Caki2 (cell line): ENCODE data around the gene ZNF256. TPM values are rescaled to one million over a fixed set of nuclear protein-coding genes. Genes with fewer than 3 reads are reported as not detected.

Experiments used
- DNase-seq: peaks from one replicate; pipeline ENCODE4 v3.0.0-alpha.2; 2015; ENCODE audit warnings: low read depth
- in situ Hi-C: cut with HindIII; loops from 2 replicates; pipeline ENCODE4 v1.10.0; 2016; ENCODE audit warnings: low sequenced_read_pairs, low pct_unique_long_range_greater_than_20kb, mixed read lengths
- total RNA-seq: library from RNA; depleted of rRNA; stranded (reverse); fragments of >200 nt; shearing (Covaris generic); gene quantifications from 2 replicates; pipeline ENCODE4 v1.2.3, GENCODE V29; 2014; ENCODE audit warnings: low replicate concordance; rRNA removed

ZNF256 gene
- total RNA-seq, 1 experiment from 2014 or later, result 9.1 TPM

DNA sequence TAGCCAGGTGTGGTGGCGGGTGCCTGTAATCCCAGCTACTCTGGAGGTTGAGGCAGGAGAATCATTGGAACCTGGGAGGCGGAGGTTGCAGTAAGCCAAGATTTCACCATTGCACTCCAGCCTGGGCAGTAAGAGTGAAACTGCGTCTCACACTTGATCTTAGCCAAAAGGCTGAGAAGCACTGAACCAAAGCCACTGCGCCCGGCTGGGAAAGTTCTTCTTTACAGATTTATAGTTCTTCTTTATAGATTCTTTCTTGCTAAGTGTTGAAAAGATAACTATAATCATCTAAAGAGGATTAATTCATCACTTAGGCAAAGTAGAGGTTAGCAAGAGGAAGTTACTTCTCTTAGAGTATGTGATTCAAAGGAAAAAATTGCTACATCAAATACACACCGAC, 42.2 kb downstream of the ZNF256 start:
- in situ Hi-C loops, result no loop called here
- no peak for DNase-seq

DNA sequence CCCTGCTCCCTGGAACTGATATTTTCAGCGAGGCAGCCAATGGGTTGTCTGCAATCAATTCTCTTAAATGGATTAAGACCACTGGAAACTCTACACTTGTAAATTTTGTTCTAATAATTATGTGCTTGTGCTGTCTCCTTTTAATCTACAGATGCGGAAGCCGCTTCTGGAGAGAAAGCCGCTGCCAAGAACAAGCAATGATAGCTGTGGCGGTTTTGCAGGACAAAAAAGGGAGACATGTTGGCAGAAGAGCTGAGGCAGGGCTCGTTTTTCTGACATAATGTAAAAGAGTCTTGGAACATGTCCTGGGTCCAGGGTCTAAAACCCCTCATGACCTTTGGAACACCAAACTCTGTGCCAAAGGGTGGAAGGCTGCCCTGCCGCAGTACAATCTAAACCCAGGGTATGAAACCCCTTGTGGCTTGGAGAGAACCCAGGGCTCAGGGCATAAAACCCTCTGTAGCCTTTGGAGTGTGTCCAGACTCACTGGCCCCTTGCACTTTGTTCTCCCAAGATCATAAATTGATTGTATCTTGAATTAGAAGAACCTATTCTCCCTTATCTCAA, 43.8 kb downstream of the ZNF256 start:
- DNase-seq, result no peak
- in situ Hi-C loops, result no loop called here

DNA sequence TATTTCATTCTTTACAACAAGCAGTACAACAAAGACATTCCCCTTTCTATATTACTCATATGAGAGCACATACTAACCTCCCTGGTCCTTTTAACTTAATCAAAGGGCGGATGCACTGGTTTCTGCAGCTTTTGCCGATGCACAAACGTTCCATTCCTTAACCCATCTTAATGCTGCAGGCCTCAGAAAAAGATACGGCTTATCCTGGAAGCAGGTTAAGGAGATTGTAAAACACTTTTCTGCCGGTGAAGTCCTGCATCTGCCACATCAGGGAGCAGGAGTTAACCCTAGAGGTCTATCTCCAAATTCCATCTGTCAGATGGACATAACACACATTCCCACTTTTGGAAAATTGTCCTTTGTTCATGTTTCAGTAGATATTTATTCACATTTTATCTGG, 47.2 kb downstream of the ZNF256 start:
- DNase-seq, result no peak
- in situ Hi-C loops, result no loop called here

Other genes starting within 250 kb of the ZNF256 start
- not detected in 2 replicates for gene ZNF154, start 238.5 kb downstream of the ZNF256 start, total RNA-seq
- gene ZNF671, start 220.1 kb downstream of the ZNF256 start, total RNA-seq, result not detected in 2 replicates
- gene ZNF776, start 200.9 kb downstream of the ZNF256 start, total RNA-seq, result 4.0 and 19.4 TPM in 2 replicates
- gene ZNF586, start 178.0 kb downstream of the ZNF256 start, total RNA-seq, result 12.9 and 18.7 TPM in 2 replicates
- 2.5 and 8.1 TPM in 2 replicates for gene ZNF552, start 132.8 kb downstream of the ZNF256 start, total RNA-seq
- gene ZNF587B, start 117.4 kb downstream of the ZNF256 start, total RNA-seq, result 9.8 and 11.2 TPM in 2 replicates
- gene ZNF587, start 97.8 kb downstream of the ZNF256 start, total RNA-seq, result 29.5 and 30.6 TPM in 2 replicates
- gene ZNF814, start 58.7 kb downstream of the ZNF256 start, total RNA-seq, result 0.38 and 3.6 TPM in 2 replicates
- 7.5 and 13.2 TPM in 2 replicates for gene ZNF417, start 31.1 kb downstream of the ZNF256 start, total RNA-seq
- not detected in 2 replicates for gene ZNF418, start 12.3 kb downstream of the ZNF256 start, total RNA-seq
- gene C19orf18, start 26.8 kb upstream of the ZNF256 start, total RNA-seq, result not detected in 2 replicates
- 13.0 and 19.5 TPM in 2 replicates for gene ZNF606, start 55.1 kb upstream of the ZNF256 start, total RNA-seq
- 5.0 TPM in 1 of 2 replicates, not detected in the other for gene ZSCAN1, start 86.3 kb upstream of the ZNF256 start, total RNA-seq
- 2.5 and 7.5 TPM in 2 replicates for gene ZNF135, start 111.6 kb upstream of the ZNF256 start, total RNA-seq
- 54.7 and 77.9 TPM in 2 replicates for gene ZSCAN18, start 150.5 kb upstream of the ZNF256 start, total RNA-seq
- 18.7 and 23.9 TPM in 2 replicates for gene ZNF329, start 203.1 kb upstream of the ZNF256 start, total RNA-seq
- gene ZNF274, start 235.4 kb upstream of the ZNF256 start, total RNA-seq, result 27.7 and 34.0 TPM in 2 replicates